T-helper 1 cell treated with Interleukin-12 subunit alpha and Interleukin-12 subunit beta and Interleukin-4 antibody, amounts not matched to agents 30 μg/mL and 1 μg/mL, for 36 hours (primary cell): Measurements from ENCODE around the gene PMEL.

Experiments
- H3K27ac Mint-ChIP-seq: one replicate; pipeline ENCODE4 v1.8.0; 2021; ENCODE audit warnings: mild to moderate bottlenecking, mixed read lengths
- H3K27me3 Mint-ChIP-seq: one replicate; pipeline ENCODE4 v1.8.0; 2021; ENCODE audit warnings: low read depth, mixed read lengths
- H3K36me3 Mint-ChIP-seq: one replicate; pipeline ENCODE4 v1.8.0; 2021; ENCODE audit warnings: low read depth, mixed read lengths
- H3K4me1 Mint-ChIP-seq: one replicate; pipeline ENCODE4 v1.8.0; 2021; ENCODE audit warnings: low read depth, mixed read lengths
- H3K4me3 Mint-ChIP-seq: one replicate; pipeline ENCODE4 v1.8.0; 2021; ENCODE audit warnings: mild to moderate bottlenecking, moderate library complexity, mixed read lengths
- H3K9me3 Mint-ChIP-seq: one replicate; pipeline ENCODE4 v1.8.0; 2021; ENCODE audit warnings: mixed read lengths

PMEL gene

DNA sequence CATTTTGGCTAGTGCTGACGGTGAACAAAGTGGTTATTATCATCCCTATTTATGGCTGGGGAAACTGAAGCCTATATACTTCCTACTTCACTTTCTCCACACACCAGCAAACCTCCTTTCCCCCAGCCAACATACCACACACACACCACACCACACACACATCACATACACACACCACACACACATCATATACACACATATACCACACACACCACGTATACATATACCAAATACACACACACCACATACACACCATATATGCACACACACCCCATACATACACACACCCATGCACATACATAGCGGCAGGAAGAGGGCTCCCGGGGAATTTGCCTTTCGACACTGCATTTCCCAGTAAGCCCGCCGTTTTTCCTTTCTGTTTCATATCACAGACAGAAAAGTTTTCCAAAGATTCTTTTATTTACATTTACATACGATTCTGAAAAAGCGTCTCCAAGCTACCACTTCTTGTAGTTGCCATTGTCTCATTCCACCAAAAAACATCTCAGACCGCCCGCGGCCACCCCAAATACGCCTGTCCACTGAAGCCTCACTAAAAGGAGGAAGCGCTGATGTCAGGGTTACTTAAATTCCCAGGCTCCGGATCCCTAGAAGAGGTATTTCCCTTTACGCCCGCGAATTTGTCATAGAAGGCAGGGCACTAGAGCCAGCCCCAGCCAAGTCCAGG, 7.2 kb upstream of the PMEL start:
- H3K4me1 Mint-ChIP-seq, result peaks cover 14% of the 10 kb centered on the region
- H3K36me3 Mint-ChIP-seq, result peaks cover 17% of the 10 kb centered on the region
- H3K9me3 Mint-ChIP-seq, result no peaks in the 10 kb centered on the region
- no peak overlapping the region for H3K27ac Mint-ChIP-seq
- no peaks in the 10 kb centered on the region for H3K27me3 Mint-ChIP-seq
- no peak overlapping the region for H3K4me3 Mint-ChIP-seq

DNA sequence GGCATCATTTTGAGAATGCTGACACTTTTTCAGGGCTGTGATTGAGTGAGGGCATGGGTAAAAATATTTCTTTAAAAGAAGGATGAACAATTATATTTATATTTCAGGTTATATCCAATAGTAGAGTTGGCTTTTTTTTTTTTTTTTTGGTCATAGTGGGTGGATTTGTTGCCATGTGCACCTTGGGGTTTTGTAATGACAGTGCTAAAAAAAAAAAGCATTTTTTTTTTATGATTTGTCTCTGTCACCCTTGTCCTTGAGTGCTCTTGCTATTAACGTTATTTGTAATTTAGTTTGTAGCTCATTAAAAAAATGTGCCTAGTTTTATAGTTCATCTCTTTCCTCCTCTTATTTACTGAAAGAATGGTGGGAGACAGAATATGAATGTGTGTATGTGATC, 6.6 kb upstream of the PMEL start:
- H3K36me3 Mint-ChIP-seq, result peaks cover 19% of the 10 kb centered on the region
- peak overlapping the region; percentile 6 for H3K4me3 Mint-ChIP-seq
- H3K9me3 Mint-ChIP-seq, result no peaks in the 10 kb centered on the region
- H3K27me3 Mint-ChIP-seq, result no peaks in the 10 kb centered on the region
- H3K27ac Mint-ChIP-seq, result peak overlapping the region; percentile 23
- H3K4me1 Mint-ChIP-seq, result peaks cover 20% of the 10 kb centered on the region

DNA sequence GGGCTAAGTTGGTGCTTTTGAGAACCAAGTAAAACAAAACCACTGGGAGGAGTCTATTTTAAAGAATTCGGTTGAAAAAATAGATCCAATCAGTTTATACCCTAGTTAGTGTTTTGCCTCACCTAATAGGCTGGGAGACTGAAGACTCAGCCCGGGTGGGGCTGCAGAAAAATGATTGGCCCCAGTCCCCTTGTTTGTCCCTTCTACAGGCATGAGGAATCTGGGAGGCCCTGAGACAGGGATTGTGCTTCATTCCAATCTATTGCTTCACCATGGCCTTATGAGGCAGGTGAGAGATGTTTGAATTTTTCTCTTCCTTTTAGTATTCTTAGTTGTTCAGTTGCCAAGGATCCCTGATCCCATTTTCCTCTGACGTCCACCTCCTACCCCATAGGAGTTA, 6.2 kb upstream of the PMEL start:
- Mint-ChIP-seq H3K4me3 (peak overlapping the region; percentile 6), H3K27me3 (no peaks in the 10 kb centered on the region), H3K4me1 (peaks cover 22% of the 10 kb centered on the region), H3K36me3 (peaks cover 19% of the 10 kb centered on the region), H3K9me3 (no peaks in the 10 kb centered on the region), H3K27ac (peak overlapping the region; percentile 23)

DNA sequence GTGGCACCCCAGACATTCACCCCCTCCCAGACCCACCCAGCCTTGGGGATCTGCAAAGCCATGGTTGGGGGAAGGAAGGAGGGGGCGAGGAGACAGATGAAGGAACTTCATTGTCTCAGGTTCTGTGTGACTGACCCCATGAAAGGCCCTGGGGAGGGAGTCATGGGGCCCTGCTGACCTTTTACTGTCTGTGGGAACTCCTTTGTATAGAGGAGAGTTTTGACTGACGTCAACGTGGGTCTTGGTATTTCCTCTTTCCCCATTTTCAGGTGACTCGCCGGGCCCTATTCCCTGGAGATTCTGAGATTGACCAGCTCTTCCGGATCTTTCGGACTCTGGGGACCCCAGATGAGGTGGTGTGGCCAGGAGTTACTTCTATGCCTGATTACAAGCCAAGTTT, 4.9 kb upstream of the PMEL start:
- H3K36me3 Mint-ChIP-seq, result peaks cover 15% of the 10 kb centered on the region
- no peak overlapping the region for H3K4me3 Mint-ChIP-seq
- no peak overlapping the region for H3K27ac Mint-ChIP-seq
- H3K4me1 Mint-ChIP-seq, result peaks cover 28% of the 10 kb centered on the region
- H3K27me3 Mint-ChIP-seq, result no peaks in the 10 kb centered on the region
- H3K9me3 Mint-ChIP-seq, result no peaks in the 10 kb centered on the region

GRCh38 chr12:55969356-55969755, 3.5 kb upstream of the PMEL start:
- no peaks in the 10 kb centered on the region for H3K9me3 Mint-ChIP-seq
- H3K4me1 Mint-ChIP-seq, result peaks cover 28% of the 10 kb centered on the region
- H3K27ac Mint-ChIP-seq, result no peak overlapping the region
- no peaks in the 10 kb centered on the region for H3K27me3 Mint-ChIP-seq
- no peak overlapping the region for H3K4me3 Mint-ChIP-seq
- peaks cover 15% of the 10 kb centered on the region for H3K36me3 Mint-ChIP-seq

DNA sequence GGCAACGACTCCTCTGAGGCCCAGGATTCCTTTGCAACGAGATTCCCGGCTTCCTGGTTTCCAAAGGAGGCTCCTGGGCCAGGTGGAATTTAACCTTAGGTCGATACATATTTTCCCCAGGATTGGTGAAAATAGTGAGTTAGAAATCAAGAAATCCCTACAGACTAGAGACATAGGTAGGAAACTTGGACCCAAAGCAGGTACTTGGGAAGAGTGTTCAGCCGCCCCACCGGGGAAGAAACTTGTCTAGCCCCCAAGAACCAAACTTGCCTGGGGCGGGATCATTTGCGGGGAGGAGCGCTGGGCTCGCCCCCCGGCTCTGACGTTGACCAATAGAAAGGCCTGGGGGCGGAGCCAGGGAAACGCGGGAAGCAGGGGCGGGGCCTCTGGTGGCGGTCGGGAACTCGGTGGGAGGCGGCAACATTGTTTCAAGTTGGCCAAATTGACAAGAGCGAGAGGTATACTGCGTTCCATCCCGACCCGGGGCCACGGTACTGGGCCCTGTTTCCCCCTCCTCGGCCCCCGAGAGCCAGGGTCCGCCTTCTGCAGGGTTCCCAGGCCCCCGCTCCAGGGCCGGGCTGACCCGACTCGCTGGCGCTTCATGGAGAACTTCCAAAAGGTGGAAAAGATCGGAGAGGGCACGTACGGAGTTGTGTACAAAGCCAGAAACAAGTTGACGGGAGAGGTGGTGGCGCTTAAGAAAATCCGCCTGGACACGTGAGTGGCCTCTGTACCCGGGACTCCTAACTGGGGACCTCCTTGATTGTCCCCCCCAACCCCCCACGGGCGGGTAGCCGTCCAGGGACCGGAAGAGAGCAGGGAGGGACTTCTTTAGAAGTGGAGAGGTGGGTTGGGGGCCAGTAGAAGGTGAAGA, 803 bp upstream of the PMEL start, which contains the start of gene CDK2:
Gene CDK2 (plus strand): TSS at position 423 of the 874 bp plus-strand sequence. CDS start 179 bp downstream, at position 602.
- Mint-ChIP-seq H3K9me3 (no peaks in the 10 kb centered on the region), H3K4me1 (peaks cover 25% of the 10 kb centered on the region), H3K27me3 (no peaks in the 10 kb centered on the region), H3K36me3 (peaks cover 15% of the 10 kb centered on the region), H3K27ac (peak within 1 kb of the TSS; percentile 84), H3K4me3 (peak within 1 kb of the TSS; percentile 96)

DNA sequence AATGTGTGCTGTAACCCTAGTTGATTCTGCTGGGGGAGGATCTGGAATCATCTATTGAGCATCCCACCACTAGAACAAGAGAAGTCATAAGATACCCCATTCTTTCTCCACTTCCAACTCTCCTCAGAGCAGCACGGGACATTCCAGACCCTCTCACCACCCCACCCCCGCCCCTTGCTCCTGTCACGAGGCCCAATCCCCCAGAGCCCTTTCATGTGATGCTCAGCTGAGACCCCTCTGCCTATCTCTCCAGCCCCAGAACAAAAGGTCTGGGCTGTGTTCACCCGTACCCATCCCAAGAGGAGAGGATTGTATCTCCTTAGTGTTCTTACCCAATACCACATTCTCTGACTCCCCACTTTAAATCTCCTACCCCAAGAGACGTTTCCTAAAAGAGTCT, 602 bp downstream of the PMEL start:
- Mint-ChIP-seq H3K36me3 (peaks cover 8% of the 10 kb centered on the region), H3K27ac (no peak overlapping the region), H3K4me1 (peaks cover 24% of the 10 kb centered on the region), H3K9me3 (no peaks in the 10 kb centered on the region), H3K4me3 (peak overlapping the region; percentile 4), H3K27me3 (no peaks in the 10 kb centered on the region)

GRCh38 chr12:55963760-55964159, 2.1 kb downstream of the PMEL start:
- Mint-ChIP-seq H3K36me3 (peaks cover 8% of the 10 kb centered on the region), H3K4me1 (peaks cover 24% of the 10 kb centered on the region), H3K9me3 (no peaks in the 10 kb centered on the region), H3K27ac (no peak overlapping the region), H3K4me3 (no peak overlapping the region), H3K27me3 (no peaks in the 10 kb centered on the region)

- H3K27ac Mint-ChIP-seq, result no peak overlapping the region
Observed at GRCh38 chr12:55957106-55957859, 8.6 kb downstream of the PMEL start.

GRCh38 chr12:55955800-55956508, 9.9 kb downstream of the PMEL start:
- Mint-ChIP-seq H3K4me3 (no peak overlapping the region), H3K9me3 (no peaks in the 10 kb centered on the region), H3K27me3 (no peaks in the 10 kb centered on the region), H3K27ac (no peak overlapping the region), H3K36me3 (peaks cover 35% of the 10 kb centered on the region), H3K4me1 (peaks cover 7% of the 10 kb centered on the region)

More at GRCh38 chr12:55957106-55957859, 8.6 kb downstream of the PMEL start:
- Mint-ChIP-seq H3K9me3 (no peaks in the 10 kb centered on the region), H3K36me3 (peaks cover 22% of the 10 kb centered on the region), H3K27me3 (no peaks in the 10 kb centered on the region), H3K4me3 (no peak overlapping the region), H3K4me1 (peaks cover 7% of the 10 kb centered on the region)

DNA sequence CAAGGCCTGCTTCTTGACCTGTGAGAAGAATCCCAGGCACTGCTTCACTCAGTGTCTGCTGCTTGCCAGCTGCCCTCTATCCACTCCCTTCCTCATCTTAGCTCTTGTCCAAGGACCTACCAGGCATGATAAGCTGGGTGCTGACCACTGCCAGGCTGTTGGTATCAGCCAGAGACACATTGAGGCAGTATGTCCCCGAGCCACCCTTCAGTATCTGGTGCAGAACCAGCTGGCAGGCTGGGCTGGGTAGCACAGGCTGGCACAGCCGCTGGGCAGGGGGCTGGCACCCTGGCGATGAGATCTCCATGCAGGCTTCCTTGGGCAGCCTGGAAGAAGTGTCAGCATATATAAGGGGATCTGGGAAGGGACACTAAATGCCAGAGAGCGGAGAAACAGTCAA, 10.5 kb downstream of the PMEL start:
- Mint-ChIP-seq H3K4me3 (no peak overlapping the region), H3K4me1 (peaks cover 7% of the 10 kb centered on the region), H3K27ac (no peak overlapping the region), H3K36me3 (peaks cover 36% of the 10 kb centered on the region), H3K9me3 (no peaks in the 10 kb centered on the region), H3K27me3 (no peaks in the 10 kb centered on the region)

- Mint-ChIP-seq H3K27ac (peak overlapping the region; percentile 79), H3K9me3 (no peaks in the 10 kb centered on the region), H3K27me3 (no peaks in the 10 kb centered on the region), H3K4me1 (peaks cover 30% of the 10 kb centered on the region), H3K4me3 (no peak overlapping the region), H3K36me3 (peaks cover 58% of the 10 kb centered on the region)
Observed at GRCh38 chr12:55946553-55946952, 19.3 kb downstream of the PMEL start.

DNA sequence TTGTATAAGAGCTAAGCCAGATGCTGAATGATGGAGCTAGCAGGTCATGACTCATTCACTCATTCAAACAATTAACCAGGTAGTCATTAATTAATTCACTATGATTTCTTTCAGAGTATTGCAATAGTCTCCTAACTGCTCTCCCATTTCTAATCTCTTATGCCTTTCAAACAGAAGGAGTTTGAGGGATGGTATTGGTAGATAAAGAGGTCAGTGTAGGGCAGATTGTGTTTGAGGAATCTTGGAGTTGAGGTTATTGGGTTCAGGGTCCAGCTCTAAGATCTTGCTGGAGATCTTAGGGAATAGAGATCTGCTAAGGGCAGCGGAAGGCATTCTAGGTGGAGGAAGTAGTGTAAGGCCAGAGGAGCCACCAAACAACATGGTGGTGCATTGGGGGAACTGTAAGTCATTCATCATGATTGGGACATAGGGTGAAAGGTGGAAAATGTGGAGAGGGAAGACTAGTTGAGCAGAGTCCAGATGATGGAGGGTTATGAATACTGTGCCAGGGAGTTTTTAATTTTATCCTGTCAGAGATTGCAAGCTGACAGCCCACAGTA, 23.2 kb downstream of the PMEL start:
- Mint-ChIP-seq H3K27me3 (no peaks in the 10 kb centered on the region), H3K4me3 (no peak overlapping the region), H3K27ac (peak overlapping the region; percentile 27), H3K36me3 (peaks cover 77% of the 10 kb centered on the region), H3K9me3 (no peaks in the 10 kb centered on the region), H3K4me1 (peaks cover 55% of the 10 kb centered on the region)

GRCh38 chr12:55942055-55942454, 23.8 kb downstream of the PMEL start:
- peaks cover 59% of the 10 kb centered on the region for H3K4me1 Mint-ChIP-seq
- peaks cover 78% of the 10 kb centered on the region for H3K36me3 Mint-ChIP-seq
- H3K27ac Mint-ChIP-seq, result no peak overlapping the region

More at GRCh38 chr12:55942055-55942454, 23.8 kb downstream of the PMEL start:
- Mint-ChIP-seq H3K4me3 (no peak overlapping the region), H3K27me3 (no peaks in the 10 kb centered on the region), H3K9me3 (no peaks in the 10 kb centered on the region)
